ENCODE results near the gene KLHL35. TPM values are rescaled to one million over a fixed set of nuclear protein-coding genes. Genes with fewer than 3 reads are reported as not detected.

KLHL35 gene
- total and polyA plus RNA-seq, 2 of the 4 experiments (the other 2 are of a cell fraction), result 1.6 to 3.3 TPM

GRCh38 chr11:75467881-75468280 is 34.9 kb upstream of the KLHL35 start:
- H3K79me1 ChIP-seq (ENCODE audit: low read depth in 1 of 2, low read length in 2 of 2), result no peaks in the 10 kb centered on the region
- no peak overlapping the region for H4K91ac ChIP-seq (ENCODE audit: insufficient read depth, low read depth, low read length)
- no peak overlapping the region for H3K4ac ChIP-seq (ENCODE audit: low read depth, low read length)
- dilution Hi-C loops (cut with HindIII; ENCODE audit: low sequenced_read_pairs, unreplicated experiment) (no loop called here), intact Hi-C loops (cut with micrococcal nuclease) (loop anchor here (5.0 kb wide), 1 partner anchor 49 kb away; no protein-coding TSS in a partner anchor), in situ Hi-C loops (cut with MboI; ENCODE audit: low sequenced_read_pairs) (no loop called here)
- H4K5ac ChIP-seq (ENCODE audit: low read depth, low read length), result no peak overlapping the region; the same call in 1 of the 2 replicates
- H3K14ac ChIP-seq (replicated peaks; ENCODE audit: low read depth, low read length), result no peak overlapping the region
- ATAC-seq (ENCODE audit: low read depth) (no peak), DNase-seq (no peak)
- BruUV-seq (replicated peaks), result no TSS peak
- no peak overlapping the region for H3K23ac ChIP-seq (ENCODE audit: low read depth, low read length)
- H2AFZ ChIP-seq (replicated peaks; ENCODE audit: low read length, poor library complexity), result no peak overlapping the region
- no peak overlapping the region for H3K9ac ChIP-seq (ENCODE audit: low read depth, low read length)
- no peaks in the 10 kb centered on the region for H3K9me3 ChIP-seq (ENCODE audit: control insufficient read depth, insufficient read depth, low read length)
- H3K4me1 ChIP-seq (ENCODE audit: control insufficient read depth, insufficient read depth, low read length), result peaks cover 22% of the 10 kb centered on the region
- no peaks in the 10 kb centered on the region for H3K36me3 ChIP-seq (ENCODE audit: control insufficient read depth, insufficient read depth, low read length)
- no peak for TF ChIP-seq MXI1 (IDR thresholded peaks at IDR 0.05; ENCODE audit: borderline replicate concordance, low read depth, low read length)
- TF ChIP-seq CHD1 (IDR thresholded peaks at IDR 0.05; ENCODE audit: low read depth, low read length), result no peak
- TF ChIP-seq BHLHE40 (IDR thresholded peaks at IDR 0.05; ENCODE audit: low read depth, low read length), result no peak
- TF ChIP-seq, protein P1, sequence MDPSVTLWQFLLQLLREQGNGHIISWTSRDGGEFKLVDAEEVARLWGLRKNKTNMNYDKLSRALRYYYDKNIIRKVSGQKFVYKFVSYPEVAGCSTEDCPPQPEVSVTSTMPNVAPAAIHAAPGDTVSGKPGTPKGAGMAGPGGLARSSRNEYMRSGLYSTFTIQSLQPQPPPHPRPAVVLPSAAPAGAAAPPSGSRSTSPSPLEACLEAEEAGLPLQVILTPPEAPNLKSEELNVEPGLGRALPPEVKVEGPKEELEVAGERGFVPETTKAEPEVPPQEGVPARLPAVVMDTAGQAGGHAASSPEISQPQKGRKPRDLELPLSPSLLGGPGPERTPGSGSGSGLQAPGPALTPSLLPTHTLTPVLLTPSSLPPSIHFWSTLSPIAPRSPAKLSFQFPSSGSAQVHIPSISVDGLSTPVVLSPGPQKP (IDR thresholded peaks at IDR 0.05; ENCODE audit: borderline replicate concordance, low read depth, low read length), result no peak
- no peak for TF ChIP-seq MAZ (IDR thresholded peaks at IDR 0.05; ENCODE audit: borderline replicate concordance, low read depth, low read length)
- no peak for TF ChIP-seq RAD21 (IDR thresholded peaks at IDR 0.05; ENCODE audit: low read length)
- no peak for TF ChIP-seq NFE2L2 (IDR thresholded peaks at IDR 0.05; ENCODE audit: low read depth, low read length)
- no peak for TF ChIP-seq RCOR1 (IDR thresholded peaks at IDR 0.05; ENCODE audit: insufficient replicate concordance, low read length)
- no peak for TF ChIP-seq CEBPB (IDR thresholded peaks at IDR 0.05; ENCODE audit: low read depth, low read length)
- TF ChIP-seq RFX5 (IDR thresholded peaks at IDR 0.05; ENCODE audit: low read depth, low read length), result no peak
- TF ChIP-seq POLR2A (IDR thresholded peaks at IDR 0.05; ENCODE audit: low read depth, low read length), result no peak
- no peak for TF ChIP-seq SMC3 (IDR thresholded peaks at IDR 0.05; ENCODE audit: low read depth, low read length)
- no peak for TF ChIP-seq FOS (IDR thresholded peaks at IDR 0.05; ENCODE audit: low read depth, low read length)
- TF ChIP-seq CTCF (conservative IDR thresholded peaks at IDR 0.05; ENCODE audit: low read depth, low read length), result no peak
- TF ChIP-seq USF2 (IDR thresholded peaks at IDR 0.05; ENCODE audit: low read depth, low read length), result no peak
- TF ChIP-seq MAFK (IDR thresholded peaks at IDR 0.05; ENCODE audit: low read depth, low read length), result no peak
- H2BK20ac ChIP-seq (ENCODE audit: low read depth, low read length), result no peak overlapping the region
- H2AK5ac ChIP-seq (ENCODE audit: low read depth, low read length), result peak overlapping the region; percentile 1; the same call in 1 of the 2 replicates
- H3K4me3 ChIP-seq (ENCODE audit: insufficient read depth, low read depth, low read length), result no peak overlapping the region
- no peak overlapping the region for H2BK15ac ChIP-seq (ENCODE audit: low read depth, low read length)
- no peak overlapping the region for H2BK5ac ChIP-seq (ENCODE audit: low read depth, low read length, poor library complexity, severe bottlenecking)
- ChIA-PET CTCF (no interaction called here), POLR2A (ENCODE audit: unreplicated experiment) (no interaction called here)
- no peak overlapping the region for H2AK9ac ChIP-seq (replicated peaks; ENCODE audit: low read depth, low read length, poor library complexity)
- no peak overlapping the region for H2BK120ac ChIP-seq (ENCODE audit: low read depth, low read length)
- H3K27me3 ChIP-seq (ENCODE audit: control insufficient read depth, insufficient read depth, low read length), result no peaks in the 10 kb centered on the region
- no peak overlapping the region for H4K8ac ChIP-seq (ENCODE audit: low read depth in 2 of 2, low read length in 2 of 2)
- no peaks in the 10 kb centered on the region for H4K20me1 ChIP-seq (ENCODE audit: insufficient read depth, low read length)
- 88% methylated on average over 3 of the region's 4 CpGs; no CpG with 5 or more reads in 1 of the 2 experiments for WGBS, 2 experiments (ENCODE audit: extremely low coverage in 2 of 2, insufficient read length in 1 of 2)
- H3K18ac ChIP-seq (ENCODE audit: low read depth, low read length), result no peak overlapping the region
- no peak overlapping the region for H3K27ac ChIP-seq (ENCODE audit: insufficient read depth, low read length)
- H3K9me1 ChIP-seq (ENCODE audit: insufficient read depth, low read length), result 0 out of 2 replicates have a peak, but pooled peaks cover 8% of the 10 kb centered on the region
- no peak overlapping the region for H3K56ac ChIP-seq (ENCODE audit: extremely low read depth, insufficient read depth, low read length)
- H3K4me2 ChIP-seq (ENCODE audit: low read depth, low read length), result no peak overlapping the region

All from IMR-90 (cell line).